ENCODE measurements around the gene KCNQ1OT1.
A peak's percentile ranks its signal among the peaks of the same experiment; 100 is the strongest.

Gene KCNQ1OT1

DNA sequence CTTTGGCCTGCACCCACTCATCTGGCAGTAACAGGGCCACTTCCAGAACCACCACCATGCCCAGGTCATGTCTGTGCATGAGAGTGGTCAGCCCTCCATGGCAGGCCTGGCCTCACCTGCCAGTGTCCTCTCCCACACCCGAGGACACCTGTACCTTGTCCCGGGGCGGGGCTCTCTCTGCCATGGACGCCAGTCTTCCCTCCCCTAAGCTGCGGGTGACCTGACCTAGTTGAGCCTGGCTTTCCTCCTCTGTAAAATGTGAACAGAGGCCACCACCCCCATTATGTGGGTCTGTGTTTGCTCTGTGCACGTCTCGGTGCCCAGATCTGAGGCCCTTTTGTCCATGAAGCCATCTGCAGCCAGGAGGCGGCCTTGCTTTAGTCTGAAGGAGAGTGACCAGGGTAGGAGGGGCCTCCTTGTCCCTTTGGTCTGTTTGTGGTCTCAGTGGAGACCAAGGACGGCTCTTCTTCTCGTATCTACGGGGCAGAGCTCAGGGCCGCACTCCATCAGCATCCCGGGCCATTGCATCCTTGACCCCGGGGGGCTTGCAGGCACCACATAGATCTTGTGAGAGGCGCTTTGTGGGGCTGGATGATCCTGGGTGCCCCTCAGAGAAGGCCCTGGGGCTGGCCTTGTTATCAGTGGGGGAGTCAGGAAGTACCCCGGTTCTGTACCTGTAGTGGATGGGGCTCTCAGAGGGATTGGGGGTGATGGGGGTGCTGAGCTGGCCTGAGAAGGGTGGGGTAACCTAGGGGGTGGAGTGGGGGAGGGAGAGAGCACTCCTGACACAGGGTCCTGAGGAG lies 133.4 kb downstream of the KCNQ1OT1 start:
- no peak for DNase-seq

DNA sequence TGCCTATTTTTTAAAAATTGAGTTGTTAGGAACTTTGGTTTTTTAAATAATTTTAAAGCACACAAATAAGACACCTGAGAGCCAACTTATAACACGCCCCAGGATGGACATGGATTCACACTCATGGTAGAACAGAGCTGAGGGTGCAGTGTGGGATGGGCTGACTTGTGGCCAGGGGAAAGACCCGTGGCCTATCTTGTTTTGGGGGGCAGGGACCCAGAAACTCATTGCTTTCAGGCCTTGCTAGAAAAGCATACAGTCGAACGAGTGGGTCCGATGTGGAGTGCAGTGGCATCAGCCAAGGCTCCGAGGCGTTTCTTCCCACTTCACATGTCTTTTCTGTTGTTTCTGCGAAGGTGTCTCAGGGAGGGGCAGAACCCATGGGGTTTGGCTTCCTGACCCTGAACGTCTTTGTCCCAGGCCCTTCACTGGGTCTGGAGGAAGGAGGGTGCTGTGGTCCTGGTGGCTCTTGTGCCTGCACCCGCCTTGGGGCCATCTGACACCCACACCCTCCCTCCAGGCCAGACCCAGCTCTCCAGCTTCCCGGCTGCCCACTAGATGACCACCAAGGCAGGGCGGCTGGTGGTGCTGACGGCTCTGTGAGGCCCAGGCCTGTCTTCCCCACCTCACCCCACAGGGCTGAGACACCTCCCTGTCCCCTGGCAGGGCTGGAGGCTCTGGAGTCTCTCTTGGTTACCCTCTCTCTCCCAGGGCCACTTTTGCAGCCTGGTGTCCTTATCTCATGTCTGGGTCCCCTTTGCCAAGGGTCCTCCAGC lies 134.2 kb downstream of the KCNQ1OT1 start:
- DNase-seq = no peak

DNA sequence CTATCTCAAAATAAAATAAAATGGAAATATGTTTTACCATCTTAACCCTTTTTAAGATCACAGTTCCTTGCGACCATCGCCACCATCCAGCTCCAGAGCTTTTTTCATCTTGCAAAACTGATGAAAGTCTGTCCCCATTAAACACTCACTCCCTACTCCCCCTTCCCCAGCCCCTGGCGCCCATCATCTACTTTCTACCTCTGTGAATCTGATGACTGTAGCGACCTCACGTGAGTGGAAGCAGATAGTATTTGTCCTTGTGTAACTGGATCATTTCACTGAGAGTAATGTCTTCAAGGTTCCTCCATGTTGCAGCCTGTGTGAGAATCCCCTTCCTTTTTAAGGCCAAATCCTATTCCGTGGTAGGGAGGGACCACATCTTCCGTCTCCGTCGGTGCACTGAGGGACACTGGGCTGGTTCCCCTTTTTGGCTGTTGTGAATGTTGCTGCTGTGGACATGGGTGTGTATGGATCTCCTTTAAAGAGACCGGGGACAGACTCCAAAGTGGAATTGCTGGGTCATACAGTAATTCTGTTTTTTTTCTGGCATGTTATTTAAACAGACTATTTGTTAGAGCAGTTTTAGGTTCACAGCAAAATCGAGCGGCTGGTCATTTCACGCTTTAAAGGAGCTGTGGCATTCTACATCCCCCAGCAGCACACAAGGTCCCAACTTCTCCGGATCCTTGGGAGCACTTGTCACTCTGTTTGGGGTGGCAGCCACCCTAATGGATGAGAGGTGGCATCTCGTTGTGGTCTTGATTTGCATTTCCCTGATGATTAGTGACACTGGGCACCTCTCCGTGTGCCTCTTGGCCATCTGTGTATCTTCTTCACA lies 135.0 kb downstream of the KCNQ1OT1 start:
- DNase-seq = no peak

DNA sequence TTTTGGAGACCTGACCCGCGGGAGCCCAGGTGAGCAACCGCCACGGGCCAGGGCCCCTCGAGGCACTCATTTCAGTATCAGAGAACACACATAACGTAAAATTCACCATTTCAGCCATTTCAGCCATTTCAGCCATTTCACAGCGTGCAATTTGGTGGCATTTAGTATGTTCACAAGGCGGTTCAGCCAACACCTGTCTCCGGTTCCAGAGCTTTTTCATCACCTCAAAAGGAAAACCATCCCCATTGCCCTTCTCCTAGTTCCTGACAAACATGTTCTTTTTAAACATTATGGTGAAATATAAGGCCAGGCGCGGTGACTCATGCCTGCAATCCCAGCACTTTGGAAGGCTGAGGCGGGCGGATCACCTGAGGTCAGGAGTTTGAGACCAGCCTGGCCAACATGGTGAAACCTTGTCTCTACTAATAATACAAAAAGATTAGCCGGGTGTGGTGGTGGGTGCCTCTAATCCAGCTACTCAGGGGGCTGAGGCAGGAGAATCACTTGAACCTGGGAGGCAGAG lies 135.7 kb downstream of the KCNQ1OT1 start:
- DNase-seq = no peak

DNA sequence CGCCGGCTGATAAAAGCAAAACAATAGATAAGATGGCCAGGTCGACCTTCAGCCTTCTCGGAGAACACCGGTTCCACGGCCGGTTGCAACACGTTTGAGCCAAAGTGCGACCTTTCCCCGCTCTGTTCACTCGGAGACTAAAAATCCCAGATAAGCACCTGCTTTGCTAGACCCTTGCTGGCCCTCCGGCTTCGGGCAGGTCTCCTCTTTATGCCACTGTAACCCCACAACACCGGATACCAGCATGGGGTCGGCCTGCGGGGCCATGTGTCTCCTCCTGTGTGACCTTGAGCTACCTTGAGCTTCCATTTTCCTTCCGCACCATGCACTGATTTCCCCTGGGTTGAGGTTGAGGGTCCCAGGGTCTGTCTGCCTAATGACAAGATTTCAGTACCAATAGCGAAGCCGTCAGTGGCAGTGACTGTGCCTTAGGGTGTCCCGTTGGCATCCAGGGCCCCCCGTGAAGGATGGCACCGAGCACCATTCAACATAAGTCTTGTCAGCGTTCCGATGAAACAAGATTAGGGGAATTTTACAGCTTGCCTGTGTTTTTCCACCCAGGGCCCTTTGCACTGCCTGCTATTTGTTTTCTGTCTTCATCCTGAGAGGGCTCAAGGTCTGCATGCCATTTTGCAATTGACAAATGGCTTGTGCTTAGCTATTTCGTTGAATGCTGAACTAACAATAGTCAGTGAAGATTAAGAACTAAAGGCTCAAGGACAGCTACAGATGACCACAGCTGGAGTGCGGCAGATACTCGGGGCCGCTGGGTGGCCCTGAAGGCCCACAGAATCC lies 136.4 kb downstream of the KCNQ1OT1 start:
- DNase-seq = no peak

DNA sequence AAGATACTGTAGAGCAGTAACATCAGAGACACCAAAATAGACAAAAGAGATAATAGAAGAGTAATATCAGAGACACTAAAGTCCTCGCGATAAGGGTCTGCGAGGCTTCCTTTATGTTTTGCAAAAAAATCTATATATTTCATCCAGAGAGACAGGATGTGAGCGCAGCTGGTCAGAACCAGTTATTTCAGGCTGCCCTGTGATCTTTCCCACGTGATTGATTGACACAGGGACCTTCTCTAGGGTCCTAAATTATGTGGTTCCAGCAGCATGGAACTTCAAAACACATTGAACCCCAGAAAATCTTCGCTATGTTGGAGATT lies 136.9 kb downstream of the KCNQ1OT1 start:
- no peak for DNase-seq

DNA sequence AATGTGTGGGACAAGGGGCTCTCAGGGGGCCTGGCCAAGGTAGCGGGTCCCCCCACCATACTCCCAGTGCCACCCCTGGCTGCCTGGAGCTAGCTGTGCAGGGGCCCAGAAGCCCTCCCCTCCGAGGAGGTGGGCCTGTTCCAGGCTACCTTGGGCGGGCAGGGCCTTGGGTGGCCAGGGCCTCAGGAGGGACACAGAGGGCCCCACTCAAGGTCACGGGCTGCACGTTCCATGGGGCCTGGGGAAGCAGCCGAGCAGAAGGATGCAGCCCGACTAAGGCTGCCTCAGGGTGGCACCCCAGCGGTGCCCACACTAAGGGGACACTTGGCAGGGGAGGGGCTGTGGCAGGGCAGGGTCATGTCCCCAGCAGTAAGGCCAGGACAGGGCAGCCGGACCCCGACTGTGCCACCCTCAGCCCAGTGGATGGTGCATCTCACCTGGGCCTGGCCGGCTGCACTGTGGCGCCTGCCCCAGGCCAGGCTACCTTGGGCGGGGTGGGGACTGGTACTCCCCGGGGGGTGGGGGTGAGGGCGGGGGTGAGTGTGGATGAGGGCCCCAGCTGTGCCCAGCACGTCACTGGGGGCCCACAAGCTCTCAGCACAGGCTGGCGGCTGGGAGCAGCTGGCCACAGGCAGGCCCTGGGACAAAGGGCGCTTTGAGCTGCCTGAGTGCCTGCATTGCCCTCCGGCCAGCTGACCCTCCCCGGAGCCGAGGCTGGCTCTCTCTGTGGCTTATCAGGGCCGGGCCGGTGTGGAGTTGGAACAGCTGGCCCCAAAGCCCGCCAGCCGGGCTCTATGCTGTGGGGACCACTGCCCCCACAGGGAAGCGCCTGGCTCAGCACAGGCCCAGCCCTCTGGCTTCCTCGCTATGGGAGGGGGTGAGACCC lies 137.9 kb downstream of the KCNQ1OT1 start:
- DNase-seq = peak; percentile 87

DNA sequence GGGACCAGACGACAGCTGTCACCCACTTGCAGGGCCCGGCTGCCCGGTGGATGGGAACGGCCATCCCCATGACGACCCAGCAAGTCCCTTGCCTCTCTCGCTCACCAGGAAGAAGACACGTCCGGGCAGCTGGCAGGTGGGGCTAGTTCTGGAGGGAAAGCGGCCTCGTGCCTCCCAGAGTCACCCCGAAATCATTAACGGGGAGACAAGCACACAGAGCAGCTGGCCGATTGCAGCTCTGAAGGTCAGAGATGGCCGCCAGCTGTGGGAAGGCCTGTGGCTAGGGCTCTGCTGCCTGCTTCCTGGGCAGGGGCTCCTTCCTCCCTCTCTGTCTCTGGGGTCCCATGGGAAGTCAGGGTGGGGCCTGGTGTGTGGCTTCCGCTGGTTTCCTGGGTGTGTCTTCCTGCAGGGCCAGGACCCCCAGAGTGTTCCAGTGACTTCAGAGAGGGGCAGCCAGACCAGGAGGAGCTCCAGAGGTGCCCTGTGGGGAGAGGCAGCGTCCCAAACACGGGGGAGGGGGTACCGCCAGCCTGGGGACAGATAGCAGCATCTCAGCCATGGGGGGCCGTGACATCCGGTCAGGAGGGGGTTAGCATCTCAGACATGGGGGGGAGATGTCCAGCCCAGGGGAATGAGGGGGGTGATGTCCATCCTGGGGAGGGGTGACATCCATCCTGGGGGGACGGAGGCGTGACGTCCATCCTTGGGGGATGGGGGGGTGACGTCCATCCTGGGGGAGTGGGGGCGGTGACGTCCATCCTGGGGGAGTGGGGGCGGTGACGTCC lies 140.1 kb downstream of the KCNQ1OT1 start:
- no peak for DNase-seq

DNA sequence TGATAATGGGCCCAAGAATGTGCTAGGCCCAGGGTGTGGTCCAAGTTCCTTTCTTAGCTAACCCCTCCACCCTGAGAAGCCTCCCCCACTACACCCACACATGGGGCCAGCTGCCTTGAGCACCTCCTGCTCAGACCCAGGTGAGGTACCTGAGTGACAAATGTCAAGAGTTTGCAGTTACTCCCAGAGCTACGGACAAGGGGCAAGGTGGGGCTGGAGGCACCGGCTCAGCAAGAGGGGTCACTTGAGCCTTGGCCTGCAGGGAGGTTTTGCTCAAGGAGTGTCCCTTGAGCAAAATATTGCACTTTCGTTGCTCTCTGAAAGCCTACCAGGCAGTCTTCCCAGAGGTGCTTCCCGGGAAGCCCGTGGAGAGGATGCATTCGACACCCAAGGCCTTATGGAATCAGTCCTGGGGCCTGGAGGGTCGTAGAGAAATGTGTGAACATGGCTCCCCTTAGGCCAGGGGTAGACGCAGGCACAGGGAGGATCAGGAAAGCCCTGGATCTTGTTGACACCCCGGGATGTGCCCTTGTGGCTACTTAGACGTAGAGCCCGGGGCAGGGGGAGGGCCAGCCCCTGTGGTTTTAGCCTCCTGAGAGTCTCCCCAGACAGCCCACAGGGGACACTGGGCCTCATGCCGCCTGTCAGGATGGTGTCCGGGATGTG lies 140.8 kb downstream of the KCNQ1OT1 start:
- DNase-seq = no peak

DNA sequence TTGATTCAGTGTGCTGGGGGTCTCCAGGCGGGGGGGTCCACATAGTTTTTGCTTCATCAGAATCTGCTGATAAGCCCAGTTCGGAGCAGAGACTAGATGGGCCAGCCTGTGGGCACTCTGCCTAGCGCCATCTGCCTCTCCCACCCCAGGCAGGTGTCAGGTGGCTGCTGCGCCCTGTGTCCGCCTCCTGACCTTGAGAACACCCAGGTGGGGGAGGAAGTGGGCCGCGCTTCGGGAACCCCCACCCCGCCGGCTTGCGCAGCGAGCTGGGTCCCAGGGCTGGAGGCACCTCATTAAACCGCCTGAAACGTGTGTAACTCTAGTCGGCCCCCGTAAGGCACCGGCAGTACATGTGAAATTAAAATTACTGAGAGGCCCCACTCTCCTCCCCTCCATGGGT lies 141.4 kb downstream of the KCNQ1OT1 start:
- DNase-seq = no peak

Measured in midbrain (tissue), 1 donor.